ENCODE results near the gene CCDC187.

DNA sequence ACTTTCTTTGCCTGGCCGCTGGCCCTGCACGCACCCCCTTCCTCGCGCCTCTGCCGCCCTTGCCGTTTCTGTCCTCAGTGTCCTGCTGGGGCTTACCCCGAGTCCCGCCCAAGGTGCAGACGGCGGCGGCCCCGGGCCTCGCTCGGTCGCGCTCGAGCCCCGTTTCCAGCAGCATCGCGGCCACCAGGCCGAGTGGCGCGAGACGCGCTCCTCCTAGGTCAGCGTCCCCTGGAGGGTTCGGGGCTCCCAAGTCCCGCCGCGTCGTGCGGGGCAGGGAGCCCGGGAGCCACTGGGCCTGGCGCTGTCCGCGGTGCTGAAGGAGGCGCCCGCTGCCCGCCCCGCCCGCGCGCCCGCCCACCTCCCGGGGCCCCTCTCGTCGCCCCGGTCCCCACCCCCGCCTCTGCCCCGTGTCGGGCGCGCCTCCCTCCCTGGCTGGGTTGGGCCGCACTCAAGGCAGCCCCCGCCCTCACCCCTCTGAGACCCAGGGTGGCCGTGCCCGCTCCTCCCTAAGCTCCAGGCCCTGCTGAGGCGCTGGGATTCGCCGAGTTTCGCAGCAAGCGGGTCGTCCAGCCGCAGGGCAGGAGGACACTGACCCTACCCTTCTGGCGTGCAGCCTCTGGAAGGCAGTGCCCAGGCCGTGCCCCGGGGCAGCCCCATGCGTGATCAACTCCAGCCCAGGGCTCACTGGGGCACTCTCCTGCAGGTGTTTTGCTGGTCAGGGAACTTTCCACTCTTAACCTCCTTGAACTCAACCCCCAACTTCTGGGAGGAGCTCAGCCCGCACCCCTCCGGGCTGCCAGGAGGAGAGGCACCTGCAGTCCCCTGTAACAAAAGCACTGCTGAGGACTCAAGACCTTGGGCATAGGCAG is 98.8 kb downstream of the CCDC187 start, which contains the start of gene LHX3:
- TF ChIP-seq, protein P1, sequence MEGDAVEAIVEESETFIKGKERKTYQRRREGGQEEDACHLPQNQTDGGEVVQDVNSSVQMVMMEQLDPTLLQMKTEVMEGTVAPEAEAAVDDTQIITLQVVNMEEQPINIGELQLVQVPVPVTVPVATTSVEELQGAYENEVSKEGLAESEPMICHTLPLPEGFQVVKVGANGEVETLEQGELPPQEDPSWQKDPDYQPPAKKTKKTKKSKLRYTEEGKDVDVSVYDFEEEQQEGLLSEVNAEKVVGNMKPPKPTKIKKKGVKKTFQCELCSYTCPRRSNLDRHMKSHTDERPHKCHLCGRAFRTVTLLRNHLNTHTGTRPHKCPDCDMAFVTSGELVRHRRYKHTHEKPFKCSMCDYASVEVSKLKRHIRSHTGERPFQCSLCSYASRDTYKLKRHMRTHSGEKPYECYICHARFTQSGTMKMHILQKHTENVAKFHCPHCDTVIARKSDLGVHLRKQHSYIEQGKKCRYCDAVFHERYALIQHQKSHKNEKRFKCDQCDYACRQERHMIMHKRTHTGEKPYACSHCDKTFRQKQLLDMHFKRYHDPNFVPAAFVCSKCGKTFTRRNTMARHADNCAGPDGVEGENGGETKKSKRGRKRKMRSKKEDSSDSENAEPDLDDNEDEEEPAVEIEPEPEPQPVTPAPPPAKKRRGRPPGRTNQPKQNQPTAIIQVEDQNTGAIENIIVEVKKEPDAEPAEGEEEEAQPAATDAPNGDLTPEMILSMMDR (IDR thresholded peaks at IDR 0.05), result no peak
- TF ChIP-seq EP300 (IDR thresholded peaks at IDR 0.05) (no peak), POLR2AphosphoS5 (IDR thresholded peaks at IDR 0.05) (no peak), POLR2A (IDR thresholded peaks at IDR 0.05) (no peak)
